NCI-H345 (cell line): ENCODE results near the gene TAGLN.
"Not testable (repeated sequence)": the region's sequence is repeated elsewhere in the genome, so short reads cannot be mapped to it uniquely, and the experiment has no call there.

Experiments used
- DNase-seq: peaks from one replicate; lab custom pipeline; 2025; lab: John Stamatoyannopoulos, UW

The TAGLN gene

GRCh38 chr11:117180661-117181585 is 18.2 kb upstream of the TAGLN start:
- DNase-seq, result no peak

GRCh38 chr11:117181586-117182550 is 17.3 kb upstream of the TAGLN start:
- DNase-seq, result no peak

- DNase-seq, result no peak
These were observed 16.6 kb upstream of the TAGLN start for GRCh38 chr11:117182551-117182935.

- DNase-seq, result not testable (repeated sequence)
These were observed 16.0 kb upstream of the TAGLN start for GRCh38 chr11:117183178-117183577.

GRCh38 chr11:117183724-117184349 is 15.3 kb upstream of the TAGLN start:
- no peak for DNase-seq

GRCh38 chr11:117185736-117186430 is 13.3 kb upstream of the TAGLN start:
- DNase-seq, result no peak

- DNase-seq, result no peak
These were observed 12.8 kb upstream of the TAGLN start for GRCh38 chr11:117186431-117186761.

- DNase-seq, result no peak
These were observed 12.2 kb upstream of the TAGLN start for GRCh38 chr11:117187007-117187406.

- DNase-seq, result no peak
These were observed 11.8 kb upstream of the TAGLN start for GRCh38 chr11:117187428-117187798.

- no peak for DNase-seq
These were observed 11.2 kb upstream of the TAGLN start for GRCh38 chr11:117187799-117188481.

GRCh38 chr11:117188620-117189081 is 10.5 kb upstream of the TAGLN start:
- DNase-seq, result no peak

- DNase-seq, result no peak
These were observed 9.8 kb upstream of the TAGLN start for GRCh38 chr11:117189191-117189940.

- no peak for DNase-seq
These were observed 9.1 kb upstream of the TAGLN start for GRCh38 chr11:117189941-117190544.

- no peak for DNase-seq
These were observed 7.3 kb upstream of the TAGLN start for GRCh38 chr11:117191680-117192400.

GRCh38 chr11:117192401-117192875 is 6.7 kb upstream of the TAGLN start:
- DNase-seq, result no peak

- no peak for DNase-seq
These were observed 5.8 kb upstream of the TAGLN start for GRCh38 chr11:117193130-117194020.

GRCh38 chr11:117194267-117194666 is 4.9 kb upstream of the TAGLN start:
- no peak for DNase-seq

- DNase-seq, result no peak
These were observed 3.9 kb upstream of the TAGLN start for GRCh38 chr11:117195258-117195657.
